Thoracic aorta (tissue), 2 donors: ENCODE measurements around the gene VWA3A. TPM values are rescaled to one million over a fixed set of nuclear protein-coding genes. Genes with fewer than 3 reads are reported as not detected.

Source experiments
- ATAC-seq: fragments of 150-250 bp; one replicate; pipeline ENCODE4 v1.8.0; 2017; ENCODE audit warnings: low read depth; ENCODE audit not compliant: insufficient number of reproducible peaks, low FRiP score
- DNase-seq: peaks from one replicate; pipeline ENCODE4 v3.0.0-alpha.2; 2020; ENCODE audit warnings: low spot score
- H3K27ac ChIP-seq, 2 donors: fragments of 200-600 bp; sonication (generic); 1 replicate in 1 of 2; 2 replicates in 1 of 2; pipeline ENCODE4 v1.5.1; 2016; ENCODE audit warnings: mild to moderate bottlenecking in 2 of 2, moderate library complexity in 2 of 2
- H3K27me3 ChIP-seq: fragments of 200-600 bp; sonication (generic); replicated peaks from 2 replicates; pipeline ENCODE4 v1.6.0; 2016; ENCODE audit warnings: mild to moderate bottlenecking; ENCODE audit not compliant: insufficient read depth
- H3K36me3 ChIP-seq: fragments of 200-600 bp; sonication (generic); one replicate; pipeline ENCODE4 v1.5.1; 2016
- H3K4me1 ChIP-seq, 2 donors: fragments of 200-600 bp; sonication (generic); 1 replicate in 1 of 2; 2 replicates in 1 of 2; pipeline versions ENCODE4 v1.5.1 to v1.6.0; 2016; ENCODE audit warnings: low read depth in 2 of 2, mild to moderate bottlenecking in 1 of 2; ENCODE audit not compliant: control insufficient read depth in 1 of 2
- H3K4me3 ChIP-seq: fragments of 200-600 bp; sonication (generic); 2 replicates; pipeline ENCODE4 v1.5.1; 2016; ENCODE audit warnings: mild to moderate bottlenecking
- H3K9me3 ChIP-seq: fragments of 200-600 bp; sonication (generic); 2 replicates; pipeline ENCODE4 v1.5.1; 2016
- CTCF ChIP-seq: fragments of 200-600 bp; sonication (generic); IDR thresholded peaks from one replicate; pipeline ENCODE4 v1.5.1; 2019; ENCODE audit warnings: antibody characterized with exemption
- total RNA-seq, 2 donors: library from RNA; depleted of rRNA; stranded (reverse); fragments of >200 nt; gene quantifications; one replicate each; pipeline versions ENCODE4 v1.1.0 to v1.2.3, GENCODE V29; 2016

The VWA3A gene
- total RNA-seq, 2 donors from 2014 or later: 2.3 TPM; not detected in 1

DNA sequence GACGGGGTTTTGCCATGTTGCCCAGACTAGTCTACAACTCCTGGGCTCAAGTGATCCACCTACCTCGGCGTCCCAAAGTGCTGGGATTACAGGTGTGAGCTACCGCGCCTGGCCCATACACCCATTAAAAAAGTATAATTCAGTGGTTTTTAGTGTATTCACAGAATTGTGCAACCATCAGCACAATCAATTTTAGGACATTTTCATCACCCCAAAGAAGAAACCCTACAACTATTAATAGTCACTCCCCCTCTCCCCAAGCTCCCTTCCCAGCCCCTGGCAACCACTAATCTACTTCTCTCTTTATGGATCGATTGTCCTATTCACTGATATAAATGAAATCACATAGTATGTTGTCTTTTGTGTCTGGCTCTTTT is 109.9 kb downstream of the VWA3A start:
- DNase-seq (no peak), ATAC-seq (no peak)
- no peaks in the 10 kb centered on the region for H3K27me3 ChIP-seq
- no peak overlapping the region for H3K27ac ChIP-seq
- no peaks in the 10 kb centered on the region for H3K9me3 ChIP-seq
- no peak overlapping the region for H3K4me3 ChIP-seq
- peaks cover 22 to 34% of the 10 kb centered on the region in 2 donors for H3K4me1 ChIP-seq
- no peak for TF ChIP-seq CTCF
- H3K36me3 ChIP-seq: no peaks in the 10 kb centered on the region

DNA sequence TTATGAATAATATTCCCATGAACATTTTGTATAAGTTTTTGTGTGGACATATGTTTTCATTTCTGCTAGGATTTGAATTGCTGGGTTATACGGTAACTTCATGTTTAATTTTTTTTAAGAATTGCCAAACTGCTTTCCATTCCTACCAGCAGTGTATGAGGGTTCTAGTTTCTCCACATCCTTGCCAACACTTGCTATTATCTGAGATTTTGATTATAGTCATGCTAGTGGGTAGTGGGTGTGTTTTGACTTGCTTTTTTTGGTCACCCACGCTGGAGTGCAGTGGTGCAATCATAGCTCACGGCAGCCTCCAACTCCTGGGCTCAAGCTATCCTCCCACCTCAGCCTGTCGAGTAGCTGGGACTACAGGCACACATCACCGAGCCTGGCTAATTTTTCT is 110.8 kb downstream of the VWA3A start:
- H3K36me3 ChIP-seq: no peaks in the 10 kb centered on the region
- H3K9me3 ChIP-seq: no peaks in the 10 kb centered on the region
- no peak for TF ChIP-seq CTCF
- peaks cover 29 to 42% of the 10 kb centered on the region in 2 donors for H3K4me1 ChIP-seq
- H3K27ac ChIP-seq: no peak overlapping the region
- no peak overlapping the region for H3K4me3 ChIP-seq
- DNase-seq: no peak
- no peak for ATAC-seq
- H3K27me3 ChIP-seq: no peaks in the 10 kb centered on the region

- Histone ChIP-seq H3K4me3 (no peak overlapping the region), H3K4me1 (peaks cover 28 to 42% of the 10 kb centered on the region in 2 donors), H3K27me3 (no peaks in the 10 kb centered on the region), H3K27ac (no peak overlapping the region), H3K36me3 (no peaks in the 10 kb centered on the region), H3K9me3 (no peaks in the 10 kb centered on the region)
- TF ChIP-seq CTCF: no peak
- no peak for ATAC-seq
- DNase-seq: no peak
Observed at GRCh38 chr16:22204091-22204655, 111.8 kb downstream of the VWA3A start.

DNA sequence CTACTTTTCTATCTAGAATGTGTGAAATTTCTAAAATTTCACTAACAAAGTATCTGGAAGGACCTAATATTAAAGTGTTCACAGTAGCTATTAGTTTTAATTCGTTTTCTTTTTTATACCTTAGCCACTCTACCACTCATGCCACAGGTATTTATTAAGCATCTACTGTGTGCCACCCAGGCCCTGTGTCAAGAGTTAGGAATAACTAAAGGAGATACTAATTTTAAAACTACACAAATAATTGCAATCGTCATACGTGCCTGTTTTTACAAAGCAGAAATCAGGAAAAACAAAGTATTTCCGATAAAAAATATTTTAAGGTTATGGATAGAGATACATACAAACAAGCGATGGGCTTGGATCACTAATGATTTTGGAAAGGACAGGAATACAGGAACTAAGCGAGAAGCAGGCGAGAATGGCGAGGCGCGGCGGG is 113.3 kb downstream of the VWA3A start:
- H3K36me3 ChIP-seq: no peaks in the 10 kb centered on the region
- ATAC-seq (no peak), DNase-seq (no peak)
- H3K9me3 ChIP-seq: no peaks in the 10 kb centered on the region
- H3K27me3 ChIP-seq: no peaks in the 10 kb centered on the region
- peaks cover 26 to 43% of the 10 kb centered on the region in 2 donors for H3K4me1 ChIP-seq
- peak overlapping the region; percentile 87 to 94 for H3K27ac ChIP-seq
- H3K4me3 ChIP-seq: peak overlapping the region; percentile 97
- no peak for TF ChIP-seq CTCF

DNA sequence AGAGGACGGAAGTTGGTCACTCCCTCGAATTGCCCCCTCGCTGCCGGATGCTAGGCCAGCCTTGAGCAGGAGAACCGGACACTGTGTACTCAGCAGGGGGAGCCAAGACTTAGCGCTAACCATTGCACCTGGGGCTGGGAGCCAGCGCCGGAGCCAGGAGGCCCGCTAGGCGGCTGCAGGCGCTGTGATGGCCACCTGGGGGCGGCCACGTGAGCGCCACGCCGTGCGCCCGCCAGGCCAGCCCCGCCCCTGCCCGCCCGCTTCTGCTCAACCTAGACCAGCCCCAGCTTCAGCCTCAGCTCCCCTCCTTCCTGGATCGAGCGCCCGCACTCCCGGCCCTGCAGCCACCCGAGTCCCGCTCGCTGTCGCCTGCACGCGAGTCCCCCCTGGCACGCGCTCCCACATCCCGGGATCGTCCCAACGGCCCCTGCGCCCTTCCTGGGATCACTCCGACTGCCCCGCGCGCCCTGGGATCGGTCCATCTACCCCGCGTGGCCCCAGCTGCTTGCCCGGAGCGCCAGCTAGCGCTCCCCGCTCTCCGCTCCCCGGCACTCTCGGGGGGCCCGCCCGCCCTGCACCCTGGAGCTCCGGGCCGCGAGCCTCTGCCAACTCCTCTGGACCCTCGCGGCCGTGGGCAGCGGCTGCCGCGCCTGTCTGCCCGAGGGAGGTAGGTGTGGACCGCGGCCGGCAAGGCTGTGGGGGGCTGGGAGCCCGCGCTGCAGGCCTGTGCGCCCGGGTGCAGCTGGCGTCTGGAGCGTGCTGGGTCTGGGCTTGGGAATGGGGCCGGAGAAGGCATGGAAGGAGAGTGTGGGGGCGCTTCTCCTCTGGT is 113.9 kb downstream of the VWA3A start, which contains the start of gene EEF2K:
EEF2K (plus strand) TSS at position 266 of the 829 bp plus-strand sequence. CDS start 19,452 bp downstream, outside the sequence.
- Histone ChIP-seq H3K4me1 (peaks cover 32 to 48% of the 10 kb centered on the region in 2 donors), H3K27me3 (no peaks in the 10 kb centered on the region), H3K36me3 (no peaks in the 10 kb centered on the region), H3K9me3 (no peaks in the 10 kb centered on the region), H3K4me3 (peak within 1 kb of the TSS; percentile 97), H3K27ac (peak within 1 kb of the TSS; percentile 88 to 94)
- peak; percentile 81 for DNase-seq
- peak; percentile 84 for TF ChIP-seq CTCF
- ATAC-seq: peak; percentile 92
